IMR-90 (cell line): ENCODE results near the gene MICB. TPM values are rescaled to one million over a fixed set of nuclear protein-coding genes. Genes with fewer than 3 reads are reported as not detected.

Experiments
- ATAC-seq: fragments of 200-7000 bp; cut with Tn5 transposase; 2 replicates; pipeline ENCODE4 v1.9.1; 2020; ENCODE audit warnings: low read depth, mild to moderate bottlenecking, moderate library complexity
- BruUV-seq: library from RNA; stranded (reverse); fragments of 400-500 nt; replicated peaks from 2 replicates; lab custom pipeline; 2021; lab: Mats Ljungman, UMichigan
- CTCF ChIA-PET: fragments of 300-600 bp; formaldehyde crosslinking; extraction: SDS; loops from one replicate; lab custom pipeline; 2021; ENCODE audit warnings: antibody characterized with exemption; lab: Yijun Ruan, JAX
- POLR2A ChIA-PET: fragments of 300-600 bp; sonication (Branson Sonifier 250); formaldehyde crosslinking; loops from one replicate; lab custom pipeline; 2022; ENCODE audit warnings: antibody characterized with exemption; ENCODE audit not compliant: unreplicated experiment; lab: Charles Lee
- DNase-seq: peaks from one replicate; pipeline ENCODE4 v3.0.0; 2013
- H2AFZ ChIP-seq: replicated peaks from 2 replicates; pipeline ENCODE3; 2013; ENCODE audit warnings: low read length, mild to moderate bottlenecking; ENCODE audit not compliant: poor library complexity
- H2AK5ac ChIP-seq: 2 replicates; pipeline ENCODE4 v1.6.1; 2013; ENCODE audit warnings: low read depth, low read length, inconsistent platforms
- H2AK9ac ChIP-seq: replicated peaks from 2 replicates; pipeline ENCODE3; 2013; ENCODE audit warnings: mild to moderate bottlenecking, low read depth, low read length, moderate library complexity; ENCODE audit not compliant: poor library complexity
- H2BK120ac ChIP-seq: 2 replicates; pipeline ENCODE4 v1.6.1; 2013; ENCODE audit warnings: low read depth, low read length, inconsistent platforms
- H2BK15ac ChIP-seq: 3 replicates; pipeline ENCODE4 v1.6.1; 2013; ENCODE audit warnings: low read depth, low read length, inconsistent platforms
- H2BK20ac ChIP-seq: 2 replicates; pipeline ENCODE4 v1.6.1; 2013; ENCODE audit warnings: low read depth, mild to moderate bottlenecking, inconsistent platforms, low read length, moderate library complexity
- H2BK5ac ChIP-seq: 2 replicates; pipeline ENCODE4 v1.6.1; 2013; ENCODE audit warnings: mild to moderate bottlenecking, low read depth, low read length, inconsistent platforms; ENCODE audit not compliant: poor library complexity, severe bottlenecking
- H3K14ac ChIP-seq: replicated peaks from 2 replicates; pipeline ENCODE4 v1.6.1; 2013; ENCODE audit warnings: low read depth, low read length, inconsistent platforms
- H3K18ac ChIP-seq: 2 replicates; pipeline ENCODE4 v1.6.1; 2013; ENCODE audit warnings: low read depth, low read length, control low read depth
- H3K23ac ChIP-seq: 2 replicates; pipeline ENCODE4 v1.6.1; 2013; ENCODE audit warnings: low read depth, low read length, inconsistent platforms
- H3K27ac ChIP-seq: 2 replicates; pipeline ENCODE4 v1.5.1; 2013; ENCODE audit warnings: mild to moderate bottlenecking, control low read depth, low read length; ENCODE audit not compliant: insufficient read depth
- H3K27me3 ChIP-seq: 2 replicates; pipeline ENCODE4 v1.6.1; 2013; ENCODE audit warnings: low read length; ENCODE audit not compliant: control insufficient read depth, insufficient read depth
- H3K36me3 ChIP-seq: 2 replicates; pipeline ENCODE4 v1.6.1; 2013; ENCODE audit warnings: low read length, mixed read lengths; ENCODE audit not compliant: control insufficient read depth, insufficient read depth
- H3K4ac ChIP-seq: 2 replicates; pipeline ENCODE4 v1.6.1; 2013; ENCODE audit warnings: low read depth, low read length, inconsistent platforms
- H3K4me1 ChIP-seq: 2 replicates; pipeline ENCODE4 v1.6.1; 2013; ENCODE audit warnings: low read length, mixed read lengths; ENCODE audit not compliant: control insufficient read depth, insufficient read depth
- H3K4me2 ChIP-seq: 2 replicates; pipeline ENCODE4 v1.6.1; 2013; ENCODE audit warnings: low read depth, mild to moderate bottlenecking, control low read depth, low read length, moderate library complexity
- H3K4me3 ChIP-seq: 2 replicates; pipeline ENCODE4 v1.5.1; 2013; ENCODE audit warnings: low read depth, mild to moderate bottlenecking, control low read depth, low read length, moderate library complexity; ENCODE audit not compliant: insufficient read depth
- H3K56ac ChIP-seq: 2 replicates; pipeline ENCODE4 v1.6.1; 2013; ENCODE audit warnings: low read length, inconsistent platforms; ENCODE audit not compliant: insufficient read depth; ENCODE audit errors: extremely low read depth
- H3K79me1 ChIP-seq, 2 experiments: 2 replicates each; pipeline ENCODE4 v1.6.1; 2013; ENCODE audit warnings: low read length in 2 of 2, inconsistent platforms in 1 of 2, low read depth in 1 of 2
- H3K9ac ChIP-seq: 2 replicates; pipeline ENCODE4 v1.6.1; 2013; ENCODE audit warnings: low read depth, low read length, control low read depth
- H3K9me1 ChIP-seq: 2 replicates; pipeline ENCODE4 v1.6.1; 2013; ENCODE audit warnings: low read length, inconsistent platforms; ENCODE audit not compliant: insufficient read depth
- H3K9me3 ChIP-seq: 2 replicates; pipeline ENCODE4 v1.6.1; 2013; ENCODE audit warnings: low read length; ENCODE audit not compliant: control insufficient read depth, insufficient read depth
- H4K20me1 ChIP-seq: 2 replicates; pipeline ENCODE4 v1.6.1; 2013; ENCODE audit warnings: low read length, inconsistent platforms; ENCODE audit not compliant: insufficient read depth
- H4K5ac ChIP-seq: 2 replicates; pipeline ENCODE4 v1.6.1; 2013; ENCODE audit warnings: mild to moderate bottlenecking, low read depth, low read length, control low read depth
- H4K8ac ChIP-seq, 2 experiments: 2 replicates each; pipeline ENCODE4 v1.6.1; 2013; ENCODE audit warnings: low read depth in 2 of 2, low read length in 2 of 2, control low read depth in 1 of 2, inconsistent platforms in 1 of 2
- H4K91ac ChIP-seq: 2 replicates; pipeline ENCODE4 v1.6.1; 2013; ENCODE audit warnings: low read depth, low read length, inconsistent platforms; ENCODE audit not compliant: insufficient read depth
- BHLHE40 ChIP-seq: fragments of 150-350 bp; IDR thresholded peaks from 2 replicates; pipeline ENCODE4 v1.6.1; 2016; ENCODE audit warnings: mild to moderate bottlenecking, low read depth, low read length
- CHD1 ChIP-seq: IDR thresholded peaks from 2 replicates; pipeline ENCODE4 v1.6.1; 2012; ENCODE audit warnings: low read depth, low read length, improper control_type of control experiment
- MAFK ChIP-seq: IDR thresholded peaks from 2 replicates; pipeline ENCODE4 v1.6.1; 2012; ENCODE audit warnings: low read depth, low read length, improper control_type of control experiment
- MAZ ChIP-seq: IDR thresholded peaks from 2 replicates; pipeline ENCODE4 v1.6.1; 2012; ENCODE audit warnings: low read depth, mild to moderate bottlenecking, low read length, improper control_type of control experiment, moderate library complexity, borderline replicate concordance
- MXI1 ChIP-seq: IDR thresholded peaks from 2 replicates; pipeline ENCODE4 v1.6.1; 2012; ENCODE audit warnings: low read depth, mild to moderate bottlenecking, low read length, moderate library complexity, borderline replicate concordance
- POLR2A ChIP-seq: IDR thresholded peaks from 2 replicates; pipeline ENCODE4 v1.6.1; 2012; ENCODE audit warnings: mild to moderate bottlenecking, low read depth, low read length
- RAD21 ChIP-seq: IDR thresholded peaks from 2 replicates; pipeline ENCODE4 v1.6.1; 2012; ENCODE audit warnings: low read length, improper control_type of control experiment
- RCOR1 ChIP-seq: IDR thresholded peaks from 2 replicates; pipeline ENCODE4 v1.6.1; 2012; ENCODE audit warnings: mild to moderate bottlenecking, low read length, improper control_type of control experiment; ENCODE audit not compliant: insufficient replicate concordance
- RFX5 ChIP-seq: IDR thresholded peaks from 2 replicates; pipeline ENCODE4 v1.8.0; 2012; ENCODE audit warnings: low read depth, mild to moderate bottlenecking, low read length, moderate library complexity
- WGBS, 2 experiments: methylation state at CpG; one replicate each; pipeline versions ENCODE4 v1.1.5 to v1.1.7; 2013; ENCODE audit warnings: missing lambda C conversion rate in 2 of 2; ENCODE audit not compliant: insufficient read length in 1 of 2; ENCODE audit errors: extremely low coverage in 2 of 2; 5-methylcytosine and 5-hydroxymethylcytosine counted together
- dilution Hi-C: fragments of 300-500 bp; cut with HindIII; formaldehyde crosslinking; loops from one replicate; pipeline ENCODE4 v1.14.3; 2018; ENCODE audit warnings: low sequenced_read_pairs; ENCODE audit not compliant: unreplicated experiment
- in situ Hi-C: fragments of 300-500 bp; cut with MboI; formaldehyde crosslinking; loops from 3 replicates; pipeline ENCODE4 v1.14.3; 2019; ENCODE audit warnings: low sequenced_read_pairs, inconsistent platforms, mixed read lengths
- intact Hi-C: fragments of 100-400 bp; cut with micrococcal nuclease; formaldehyde crosslinking; loops from 2 replicates; pipeline ENCODE4 v1.10.0; 2022
- polyA plus RNA-seq, 3 experiments: library from polyadenylated mRNA; depleted of rRNA; stranded (reverse); fragments of >200 nt; gene quantifications; 2 replicates each; pipeline ENCODE4 v1.2.3, GENCODE V29; 2012; ENCODE audit warnings: low replicate concordance in 1 of 3
- total RNA-seq: library from RNA; depleted of rRNA; stranded (reverse); fragments of >200 nt; gene quantifications from 2 replicates; pipeline ENCODE4 v1.2.3, GENCODE V29; 2012
- TF ChIP-seq, protein P1 (sequence below): fragments of 150-350 bp; IDR thresholded peaks from 2 replicates; pipeline ENCODE4 v1.6.1; 2017; ENCODE audit warnings: mild to moderate bottlenecking, antibody characterized with exemption, low read length, low read depth
- TF ChIP-seq, protein P2 (sequence below): fragments of 150-350 bp; IDR thresholded peaks from 2 replicates; pipeline ENCODE4 v1.6.1; 2016; ENCODE audit warnings: low read depth, mild to moderate bottlenecking, low read length, moderate library complexity, borderline replicate concordance

The MICB gene
- total and polyA plus RNA-seq, 2 of the 4 experiments (the other 2 are of a cell fraction): 9.6 to 11.1 TPM

DNA sequence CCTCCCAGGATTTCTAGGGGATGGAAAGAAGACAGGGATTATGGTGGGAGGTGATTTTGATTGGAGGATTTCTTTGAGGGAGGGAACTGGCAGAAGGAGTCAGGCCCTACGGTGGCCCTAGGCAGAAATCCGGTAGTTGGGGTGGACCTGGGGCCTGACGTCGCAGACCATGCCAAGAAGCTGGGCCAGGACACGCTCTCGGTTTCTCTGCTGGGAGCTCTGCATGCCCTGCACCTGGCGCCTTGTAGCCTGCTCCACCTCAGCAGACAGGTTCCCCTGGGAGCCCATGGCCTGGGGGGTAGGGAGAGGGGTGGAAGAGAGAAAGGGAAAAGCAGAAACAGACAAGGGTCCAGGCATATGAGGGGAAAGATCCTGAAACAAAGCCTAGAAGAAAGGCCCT, 47.3 kb downstream of the MICB start:
- Histone ChIP-seq H2AK9ac (no peak overlapping the region), H3K14ac (no peak overlapping the region), H3K18ac (no peak overlapping the region), H3K4ac (no peak overlapping the region), H4K91ac (no peak overlapping the region), H2AFZ (no peak overlapping the region), H3K9me3 (no peaks in the 10 kb centered on the region), H2BK15ac (no peak overlapping the region), H3K56ac (no peak overlapping the region), H3K4me3 (no peak overlapping the region), H2BK5ac (no peak overlapping the region), H3K27me3 (no peaks in the 10 kb centered on the region), H3K23ac (no peak overlapping the region), H3K36me3 (peaks cover 3% of the 10 kb centered on the region), H3K9ac (no peak overlapping the region), H4K5ac (no peak overlapping the region), H3K4me1 (peaks cover 7% of the 10 kb centered on the region), H2BK120ac (no peak overlapping the region), H3K79me1 (peaks cover 8 to 46% of the 10 kb centered on the region in 2 experiments; a peak in 3 of 4 replicates), H3K4me2 (no peak overlapping the region), H2BK20ac (no peak overlapping the region), H4K20me1 (peaks cover 15% of the 10 kb centered on the region), H2AK5ac (no peak overlapping the region), H3K9me1 (peaks cover 6% of the 10 kb centered on the region), H4K8ac (no peak overlapping the region), H3K27ac (no peak overlapping the region)
- dilution Hi-C loops (no loop called here), intact Hi-C loops (loop anchor here (5.0 kb wide), 3 partner anchors 37 to 407 kb away; partner anchors contain the start of genes HSPA1B and LTB), in situ Hi-C loops (loop anchor here (5.0 to 10.0 kb wide), 2 partner anchors 52 to 290 kb away; no protein-coding TSS in a partner anchor)
- no TSS peak for BruUV-seq
- CTCF ChIA-PET: no interaction called here
- ATAC-seq (no peak), DNase-seq (no peak)
- POLR2A ChIA-PET: interaction anchor here (0.6 kb wide), 1 partner anchor 51 kb away, joined by 3 read pairs; no protein-coding TSS in a partner anchor
- 50% methylated on average over 1 of the region's 7 CpGs; no CpG with 5 or more reads in 1 of the 2 experiments for WGBS, 2 experiments
- TF ChIP-seq POLR2A: no peak
- TF ChIP-seq RCOR1: no peak
- TF ChIP-seq MAFK: no peak
- TF ChIP-seq, protein P1, sequence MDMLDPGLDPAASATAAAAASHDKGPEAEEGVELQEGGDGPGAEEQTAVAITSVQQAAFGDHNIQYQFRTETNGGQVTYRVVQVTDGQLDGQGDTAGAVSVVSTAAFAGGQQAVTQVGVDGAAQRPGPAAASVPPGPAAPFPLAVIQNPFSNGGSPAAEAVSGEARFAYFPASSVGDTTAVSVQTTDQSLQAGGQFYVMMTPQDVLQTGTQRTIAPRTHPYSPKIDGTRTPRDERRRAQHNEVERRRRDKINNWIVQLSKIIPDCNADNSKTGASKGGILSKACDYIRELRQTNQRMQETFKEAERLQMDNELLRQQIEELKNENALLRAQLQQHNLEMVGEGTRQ: no peak
- no peak for TF ChIP-seq MAZ
- TF ChIP-seq RFX5: no peak
- no peak for TF ChIP-seq BHLHE40
- no peak for TF ChIP-seq CHD1
- no peak for TF ChIP-seq MXI1
- TF ChIP-seq, protein P2, sequence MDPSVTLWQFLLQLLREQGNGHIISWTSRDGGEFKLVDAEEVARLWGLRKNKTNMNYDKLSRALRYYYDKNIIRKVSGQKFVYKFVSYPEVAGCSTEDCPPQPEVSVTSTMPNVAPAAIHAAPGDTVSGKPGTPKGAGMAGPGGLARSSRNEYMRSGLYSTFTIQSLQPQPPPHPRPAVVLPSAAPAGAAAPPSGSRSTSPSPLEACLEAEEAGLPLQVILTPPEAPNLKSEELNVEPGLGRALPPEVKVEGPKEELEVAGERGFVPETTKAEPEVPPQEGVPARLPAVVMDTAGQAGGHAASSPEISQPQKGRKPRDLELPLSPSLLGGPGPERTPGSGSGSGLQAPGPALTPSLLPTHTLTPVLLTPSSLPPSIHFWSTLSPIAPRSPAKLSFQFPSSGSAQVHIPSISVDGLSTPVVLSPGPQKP: no peak
- no peak for TF ChIP-seq RAD21
